Measurements from ENCODE around the gene BBS9. TPM values are rescaled to one million over a fixed set of nuclear protein-coding genes. Genes with fewer than 3 reads are reported as not detected.
A peak's percentile ranks its signal among the peaks of the same experiment; 100 is the strongest.

Gene BBS9
- polyA plus RNA-seq, 1 donor from 2014 or later: 9.8 TPM

DNA sequence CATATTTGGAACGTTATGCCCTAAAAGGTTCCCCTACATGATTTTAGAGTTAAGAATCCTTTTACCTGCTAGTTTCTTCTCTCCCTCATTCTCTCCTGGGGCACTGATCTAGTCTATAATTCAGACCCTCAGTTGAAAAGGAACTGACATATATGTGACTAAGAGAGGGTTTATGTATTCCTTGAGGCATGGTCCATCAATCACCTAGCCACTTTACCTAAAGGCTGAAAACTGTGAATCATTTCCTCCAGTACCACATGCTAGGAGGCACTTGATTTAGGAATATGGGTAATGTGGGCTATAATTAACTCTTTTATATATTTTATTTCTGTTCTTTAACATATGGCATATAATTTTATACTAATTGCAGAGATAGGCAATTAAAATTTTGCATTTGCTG, 303.5 kb downstream of the BBS9 start:
- Histone ChIP-seq H3K36me3 (ENCODE audit: insufficient read depth, low read length) (no peaks in the 10 kb centered on the region), H3K27me3 (ENCODE audit: insufficient read depth, low read depth, low read length) (no peaks in the 10 kb centered on the region), H3K79me2 (replicated peaks; ENCODE audit: insufficient read depth, low read length) (no peaks in the 10 kb centered on the region), H2AFZ (ENCODE audit: low read depth, low read length) (no peak overlapping the region), H4K20me1 (ENCODE audit: insufficient read depth) (no peaks in the 10 kb centered on the region), H3K4me2 (ENCODE audit: low read length) (no peak overlapping the region), H3K9me2 (ENCODE audit: insufficient read depth, low read length) (no peaks in the 10 kb centered on the region), H3K9me3 (ENCODE audit: low read length) (no peaks in the 10 kb centered on the region), H3K4me3 (ENCODE audit: low read length) (peak overlapping the region; percentile 23), H3K27ac (ENCODE audit: low read length) (peak overlapping the region; percentile 70), H3F3A (ENCODE audit: insufficient read depth, low read length, poor library complexity, severe bottlenecking) (no peaks in the 10 kb centered on the region), H3K9ac (ENCODE audit: low read length) (no peak overlapping the region)
- TF ChIP-seq SMC3 (conservative IDR thresholded peaks at IDR 0.05; ENCODE audit: poor library complexity) (no peak), EP300 (conservative IDR thresholded peaks at IDR 0.05; ENCODE audit: poor library complexity, severe bottlenecking) (peak; percentile 27), POLR2AphosphoS5 (IDR thresholded peaks at IDR 0.05) (peak; percentile 60), TAF1 (IDR thresholded peaks at IDR 0.05; ENCODE audit: low read depth) (no peak)

DNA sequence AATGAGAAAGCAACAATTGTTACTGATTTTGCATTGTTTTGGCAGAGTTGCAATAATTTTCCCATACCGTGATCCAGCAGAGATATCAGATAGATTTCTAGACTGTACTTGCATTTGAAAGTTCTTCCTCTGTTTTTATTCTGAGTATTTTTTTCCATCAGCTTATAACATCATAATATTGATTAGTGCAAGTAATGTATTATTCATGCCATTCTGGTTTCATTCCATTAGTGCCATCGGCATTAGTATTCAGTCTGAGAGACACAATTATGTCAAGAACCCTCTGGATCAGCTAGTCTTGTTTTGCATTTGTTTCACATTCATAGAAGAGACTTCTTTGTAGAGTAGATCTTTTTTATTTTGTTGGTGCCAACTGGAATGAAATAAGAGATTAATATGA, 304.0 kb downstream of the BBS9 start:
- H2AFZ ChIP-seq (ENCODE audit: low read depth, low read length): no peak overlapping the region
- no peaks in the 10 kb centered on the region for H3K36me3 ChIP-seq (ENCODE audit: insufficient read depth, low read length)
- no peak overlapping the region for H3K4me2 ChIP-seq (ENCODE audit: low read length)
- no peaks in the 10 kb centered on the region for H4K20me1 ChIP-seq (ENCODE audit: insufficient read depth)
- TF ChIP-seq, protein P1, sequence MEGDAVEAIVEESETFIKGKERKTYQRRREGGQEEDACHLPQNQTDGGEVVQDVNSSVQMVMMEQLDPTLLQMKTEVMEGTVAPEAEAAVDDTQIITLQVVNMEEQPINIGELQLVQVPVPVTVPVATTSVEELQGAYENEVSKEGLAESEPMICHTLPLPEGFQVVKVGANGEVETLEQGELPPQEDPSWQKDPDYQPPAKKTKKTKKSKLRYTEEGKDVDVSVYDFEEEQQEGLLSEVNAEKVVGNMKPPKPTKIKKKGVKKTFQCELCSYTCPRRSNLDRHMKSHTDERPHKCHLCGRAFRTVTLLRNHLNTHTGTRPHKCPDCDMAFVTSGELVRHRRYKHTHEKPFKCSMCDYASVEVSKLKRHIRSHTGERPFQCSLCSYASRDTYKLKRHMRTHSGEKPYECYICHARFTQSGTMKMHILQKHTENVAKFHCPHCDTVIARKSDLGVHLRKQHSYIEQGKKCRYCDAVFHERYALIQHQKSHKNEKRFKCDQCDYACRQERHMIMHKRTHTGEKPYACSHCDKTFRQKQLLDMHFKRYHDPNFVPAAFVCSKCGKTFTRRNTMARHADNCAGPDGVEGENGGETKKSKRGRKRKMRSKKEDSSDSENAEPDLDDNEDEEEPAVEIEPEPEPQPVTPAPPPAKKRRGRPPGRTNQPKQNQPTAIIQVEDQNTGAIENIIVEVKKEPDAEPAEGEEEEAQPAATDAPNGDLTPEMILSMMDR (IDR thresholded peaks at IDR 0.05; ENCODE audit: poor library complexity, severe bottlenecking): no peak
- TF ChIP-seq TAF1 (IDR thresholded peaks at IDR 0.05; ENCODE audit: low read depth) (no peak), RAD21 (conservative IDR thresholded peaks at IDR 0.05) (no peak), MXI1 (conservative IDR thresholded peaks at IDR 0.05; ENCODE audit: poor library complexity, severe bottlenecking) (no peak), EZH2 (IDR thresholded peaks at IDR 0.05; ENCODE audit: borderline replicate concordance, insufficient read depth, low read length, poor library complexity, severe bottlenecking) (no peak), POLR2AphosphoS5 (IDR thresholded peaks at IDR 0.05) (no peak), EP300 (conservative IDR thresholded peaks at IDR 0.05; ENCODE audit: poor library complexity, severe bottlenecking) (no peak), SMC3 (conservative IDR thresholded peaks at IDR 0.05; ENCODE audit: poor library complexity) (no peak)
- TF ChIP-seq, protein P2, sequence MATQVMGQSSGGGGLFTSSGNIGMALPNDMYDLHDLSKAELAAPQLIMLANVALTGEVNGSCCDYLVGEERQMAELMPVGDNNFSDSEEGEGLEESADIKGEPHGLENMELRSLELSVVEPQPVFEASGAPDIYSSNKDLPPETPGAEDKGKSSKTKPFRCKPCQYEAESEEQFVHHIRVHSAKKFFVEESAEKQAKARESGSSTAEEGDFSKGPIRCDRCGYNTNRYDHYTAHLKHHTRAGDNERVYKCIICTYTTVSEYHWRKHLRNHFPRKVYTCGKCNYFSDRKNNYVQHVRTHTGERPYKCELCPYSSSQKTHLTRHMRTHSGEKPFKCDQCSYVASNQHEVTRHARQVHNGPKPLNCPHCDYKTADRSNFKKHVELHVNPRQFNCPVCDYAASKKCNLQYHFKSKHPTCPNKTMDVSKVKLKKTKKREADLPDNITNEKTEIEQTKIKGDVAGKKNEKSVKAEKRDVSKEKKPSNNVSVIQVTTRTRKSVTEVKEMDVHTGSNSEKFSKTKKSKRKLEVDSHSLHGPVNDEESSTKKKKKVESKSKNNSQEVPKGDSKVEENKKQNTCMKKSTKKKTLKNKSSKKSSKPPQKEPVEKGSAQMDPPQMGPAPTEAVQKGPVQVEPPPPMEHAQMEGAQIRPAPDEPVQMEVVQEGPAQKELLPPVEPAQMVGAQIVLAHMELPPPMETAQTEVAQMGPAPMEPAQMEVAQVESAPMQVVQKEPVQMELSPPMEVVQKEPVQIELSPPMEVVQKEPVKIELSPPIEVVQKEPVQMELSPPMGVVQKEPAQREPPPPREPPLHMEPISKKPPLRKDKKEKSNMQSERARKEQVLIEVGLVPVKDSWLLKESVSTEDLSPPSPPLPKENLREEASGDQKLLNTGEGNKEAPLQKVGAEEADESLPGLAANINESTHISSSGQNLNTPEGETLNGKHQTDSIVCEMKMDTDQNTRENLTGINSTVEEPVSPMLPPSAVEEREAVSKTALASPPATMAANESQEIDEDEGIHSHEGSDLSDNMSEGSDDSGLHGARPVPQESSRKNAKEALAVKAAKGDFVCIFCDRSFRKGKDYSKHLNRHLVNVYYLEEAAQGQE (IDR thresholded peaks at IDR 0.05; ENCODE audit: borderline replicate concordance): no peak
- peak overlapping the region; percentile 23 for H3K4me3 ChIP-seq (ENCODE audit: low read length)
- no peaks in the 10 kb centered on the region for H3K27me3 ChIP-seq (ENCODE audit: insufficient read depth, low read depth, low read length)
- no peaks in the 10 kb centered on the region for H3K79me2 ChIP-seq (replicated peaks; ENCODE audit: insufficient read depth, low read length)
- no peak overlapping the region for H3K9ac ChIP-seq (ENCODE audit: low read length)
- H3F3A ChIP-seq (ENCODE audit: insufficient read depth, low read length, poor library complexity, severe bottlenecking): no peaks in the 10 kb centered on the region
- H3K9me2 ChIP-seq (ENCODE audit: insufficient read depth, low read length): no peaks in the 10 kb centered on the region
- H3K9me3 ChIP-seq (ENCODE audit: low read length): no peaks in the 10 kb centered on the region
- peak overlapping the region; percentile 70 for H3K27ac ChIP-seq (ENCODE audit: low read length)

Data from neural cell (in vitro differentiated cells).